Keratinocyte (primary cell): ENCODE results near the gene CYP11A1. TPM values are rescaled to one million over a fixed set of nuclear protein-coding genes. Genes with fewer than 3 reads are reported as not detected.
A peak's percentile ranks its signal among the peaks of the same experiment; 100 is the strongest.

ENCODE experiments used
- DNase-seq: peaks from one replicate; pipeline ENCODE4 v3.0.0-alpha.2; 2011; ENCODE audit warnings: low read depth, missing footprints, low spot score
- FAIRE-seq: peaks from 2 replicates; lab custom pipeline; 2011; peaks lifted over from hg19 to GRCh38; lab: Jason Lieb, UNC
- H2AFZ ChIP-seq: 2 replicates; pipeline ENCODE4 v1.6.0; 2012; ENCODE audit warnings: low read length, control low read depth, inconsistent platforms; ENCODE audit not compliant: control insufficient read depth
- H3K27ac ChIP-seq: 2 replicates; pipeline ENCODE4 v1.5.1; 2011; ENCODE audit warnings: low read length; ENCODE audit not compliant: control insufficient read depth, insufficient read depth
- H3K27me3 ChIP-seq: 3 replicates; pipeline ENCODE4 v1.6.0; 2011; ENCODE audit warnings: low read length; ENCODE audit not compliant: control insufficient read depth, insufficient read depth; ENCODE audit errors: extremely low read depth
- H3K36me3 ChIP-seq, 2 experiments: 2 replicates in 1 of 2; 3 replicates in 1 of 2; pipeline ENCODE4 v1.5.1; 2011; ENCODE audit warnings: low read length in 2 of 2, mild to moderate bottlenecking in 1 of 2; ENCODE audit not compliant: control insufficient read depth in 2 of 2, insufficient read depth in 2 of 2; ENCODE audit errors: extremely low read depth in 1 of 2
- H3K4me1 ChIP-seq: 3 replicates; pipeline ENCODE4 v1.5.1; 2011; ENCODE audit warnings: low read length; ENCODE audit not compliant: control insufficient read depth, insufficient read depth; ENCODE audit errors: extremely low read depth
- H3K4me2 ChIP-seq: 3 replicates; pipeline ENCODE4 v1.6.0; 2011; ENCODE audit warnings: low read depth, low read length; ENCODE audit not compliant: control insufficient read depth, insufficient read depth; ENCODE audit errors: extremely low read depth
- H3K4me3 ChIP-seq, 3 experiments: fragments of 200-600 bp in 1 of 3; sonication (generic) in 1 of 3; 2 replicates in 2 of 3; 3 replicates in 1 of 3; pipeline ENCODE4 v1.5.1; 2011 to 2016; ENCODE audit warnings: low read length in 3 of 3, mild to moderate bottlenecking in 3 of 3, control low read depth in 2 of 3, inconsistent platforms in 1 of 3, low read depth in 1 of 3, mixed read lengths in 1 of 3, mixed run types in 1 of 3, moderate library complexity in 1 of 3; ENCODE audit not compliant: control insufficient read depth in 2 of 3, insufficient read depth in 2 of 3; ENCODE audit errors: extremely low read depth in 1 of 3
- H3K79me2 ChIP-seq: 2 replicates; pipeline ENCODE4 v1.6.0; 2012; ENCODE audit warnings: low read length; ENCODE audit not compliant: control insufficient read depth, insufficient read depth
- H3K9ac ChIP-seq: 3 replicates; pipeline ENCODE4 v1.6.0; 2011; ENCODE audit warnings: low read length; ENCODE audit not compliant: control insufficient read depth, insufficient read depth; ENCODE audit errors: extremely low read depth
- H3K9me1 ChIP-seq: 3 replicates; pipeline ENCODE4 v1.6.0; 2011; ENCODE audit warnings: low read length; ENCODE audit not compliant: control insufficient read depth, insufficient read depth; ENCODE audit errors: extremely low read depth
- H3K9me3 ChIP-seq: 2 replicates; pipeline ENCODE4 v1.5.1; 2012; ENCODE audit warnings: low read depth, low read length; ENCODE audit not compliant: control insufficient read depth
- H4K20me1 ChIP-seq: 3 replicates; pipeline ENCODE4 v1.6.0; 2011; ENCODE audit warnings: low read length; ENCODE audit not compliant: control insufficient read depth, insufficient read depth; ENCODE audit errors: extremely low read depth
- CTCF ChIP-seq, 3 experiments: IDR thresholded peaks in 1 of 3; conservative IDR thresholded peaks in 1 of 3; optimal IDR thresholded peaks in 1 of 3; 2 replicates in 2 of 3; 3 replicates in 1 of 3; pipeline versions ENCODE3 to v1.5.1; 2011; ENCODE audit warnings: low read length in 3 of 3, mild to moderate bottlenecking in 3 of 3, moderate library complexity in 2 of 3, control low read depth in 1 of 3, inconsistent platforms in 1 of 3; ENCODE audit not compliant: insufficient read depth in 2 of 3; ENCODE audit errors: extremely low read depth in 1 of 3
- EZH2 ChIP-seq: IDR thresholded peaks from one replicate; pipeline ENCODE4 v1.6.1; 2012; ENCODE audit warnings: inconsistent platforms, mild to moderate bottlenecking, low read length, moderate library complexity
- dilution Hi-C: fragments of 300-500 bp; cut with MboI; formaldehyde crosslinking; loops from one replicate; pipeline ENCODE4 v1.7.0; 2020; ENCODE audit warnings: low sequenced_read_pairs; ENCODE audit not compliant: extremely low pct_ligation_motif_present
- polyA plus RNA-seq, 5 experiments: library from polyadenylated mRNA; depleted of rRNA in 3 of 5; stranded (reverse) in 3 of 5; stranded (forward) in 1 of 5; unstranded in 1 of 5; fragments of >200 nt; gene quantifications; 1 replicate in 1 of 5; 2 replicates in 3 of 5; 3 replicates in 1 of 5; pipeline versions ENCODE4 v1.2.1 to v1.2.3, GENCODE V29; 2011 to 2012; ENCODE audit warnings: missing spikeins in 2 of 5, low read depth in 1 of 5, low replicate concordance in 1 of 5

The CYP11A1 gene
- polyA plus RNA-seq, 1 donor (not counting 4 experiments of a cell fraction or from before 2014, with no cell fraction given): not detected

GRCh38 chr15:74375303-74375693, 7.9 kb upstream of the CYP11A1 start:
- H3K27me3 ChIP-seq: peaks cover 26% of the 10 kb centered on the region
- no peaks in the 10 kb centered on the region for H3K36me3 ChIP-seq
- H2AFZ ChIP-seq: no peak overlapping the region
- no peaks in the 10 kb centered on the region for H3K9me3 ChIP-seq
- peaks cover 25% of the 10 kb centered on the region for H3K4me1 ChIP-seq
- H3K4me2 ChIP-seq: peak overlapping the region; percentile 99
- peaks cover 4% of the 10 kb centered on the region for H3K9me1 ChIP-seq
- H3K4me3 ChIP-seq: no peak overlapping the region
- peak; percentile 88 for FAIRE-seq
- no peak for DNase-seq
- dilution Hi-C loops: no loop called here
- H3K79me2 ChIP-seq: no peaks in the 10 kb centered on the region
- no peak for TF ChIP-seq EZH2
- peak; percentile 79 to 95 (median 83) for TF ChIP-seq CTCF (optimal IDR thresholded peaks at IDR 0.05 in 1 of 3, IDR thresholded peaks at IDR 0.05 in 1 of 3, conservative IDR thresholded peaks at IDR 0.05 in 1 of 3; ENCODE audit: extremely low read depth in 1 of 3, insufficient read depth in 2 of 3, low read length in 3 of 3)
- H4K20me1 ChIP-seq: no peaks in the 10 kb centered on the region
- H3K9ac ChIP-seq: no peak overlapping the region
- no peak overlapping the region for H3K27ac ChIP-seq

GRCh38 chr15:74374648-74375302, 7.3 kb upstream of the CYP11A1 start:
- Histone ChIP-seq H3K27ac (no peak overlapping the region), H3K27me3 (peaks cover 26% of the 10 kb centered on the region), H4K20me1 (no peaks in the 10 kb centered on the region), H3K79me2 (no peaks in the 10 kb centered on the region), H3K9me3 (no peaks in the 10 kb centered on the region), H3K4me1 (peaks cover 25% of the 10 kb centered on the region), H2AFZ (peak overlapping the region; percentile 54), H3K4me3 (peak overlapping the region; percentile 44 to 61 (median 47)), H3K36me3 (no peaks in the 10 kb centered on the region), H3K9ac (peak overlapping the region; percentile 22), H3K4me2 (peak overlapping the region; percentile 99), H3K9me1 (peaks cover 4% of the 10 kb centered on the region)
- FAIRE-seq (no peak), DNase-seq (no peak)
- dilution Hi-C loops: no loop called here
- peak; percentile 16 to 37 (median 35) for TF ChIP-seq CTCF (optimal IDR thresholded peaks at IDR 0.05 in 1 of 3, IDR thresholded peaks at IDR 0.05 in 1 of 3, conservative IDR thresholded peaks at IDR 0.05 in 1 of 3; ENCODE audit: extremely low read depth in 1 of 3, insufficient read depth in 2 of 3, low read length in 3 of 3)
- no peak for TF ChIP-seq EZH2
